GM12873 (cell line): Measurements from ENCODE around the gene CLDN4.

Source experiments
- TF ChIP-seq, protein P1 (sequence below): IDR thresholded peaks from 2 replicates; pipeline ENCODE4 v1.5.1; 2012; ENCODE audit warnings: low read depth, mild to moderate bottlenecking, moderate library complexity, low read length, control low read depth; ENCODE audit not compliant: insufficient read depth; ENCODE audit errors: missing control alignments

CLDN4 gene

DNA sequence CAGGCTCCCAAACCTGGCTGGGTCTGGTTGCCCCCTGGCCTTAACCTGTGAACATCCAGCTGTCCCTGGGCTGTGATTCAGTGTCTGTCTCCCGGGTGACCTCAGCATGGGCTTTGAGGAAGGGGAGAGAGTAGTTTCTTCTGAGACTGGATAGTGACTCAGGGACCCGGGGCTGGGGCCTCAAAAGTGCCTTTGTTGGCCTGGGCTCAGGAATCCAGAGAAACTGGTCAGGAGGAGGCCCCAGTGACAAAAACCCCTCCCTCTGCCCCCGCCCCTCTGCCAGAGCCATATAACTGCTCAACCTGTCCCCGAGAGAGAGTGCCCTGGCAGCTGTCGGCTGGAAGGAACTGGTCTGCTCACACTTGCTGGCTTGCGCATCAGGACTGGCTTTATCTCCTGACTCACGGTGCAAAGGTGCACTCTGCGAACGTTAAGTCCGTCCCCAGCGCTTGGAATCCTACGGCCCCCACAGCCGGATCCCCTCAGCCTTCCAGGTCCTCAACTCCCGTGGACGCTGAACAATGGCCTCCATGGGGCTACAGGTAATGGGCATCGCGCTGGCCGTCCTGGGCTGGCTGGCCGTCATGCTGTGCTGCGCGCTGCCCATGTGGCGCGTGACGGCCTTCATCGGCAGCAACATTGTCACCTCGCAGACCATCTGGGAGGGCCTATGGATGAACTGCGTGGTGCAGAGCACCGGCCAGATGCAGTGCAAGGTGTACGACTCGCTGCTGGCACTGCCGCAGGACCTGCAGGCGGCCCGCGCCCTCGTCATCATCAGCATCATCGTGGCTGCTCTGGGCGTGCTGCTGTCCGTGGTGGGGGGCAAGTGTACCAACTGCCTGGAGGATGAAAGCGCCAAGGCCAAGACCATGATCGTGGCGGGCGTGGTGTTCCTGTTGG is at the start of gene CLDN4:
Gene CLDN4 (plus strand): TSS at position 316 of the 903 bp plus-strand sequence. CDS start 206 bp downstream, at position 522.
- TF ChIP-seq, protein P1, sequence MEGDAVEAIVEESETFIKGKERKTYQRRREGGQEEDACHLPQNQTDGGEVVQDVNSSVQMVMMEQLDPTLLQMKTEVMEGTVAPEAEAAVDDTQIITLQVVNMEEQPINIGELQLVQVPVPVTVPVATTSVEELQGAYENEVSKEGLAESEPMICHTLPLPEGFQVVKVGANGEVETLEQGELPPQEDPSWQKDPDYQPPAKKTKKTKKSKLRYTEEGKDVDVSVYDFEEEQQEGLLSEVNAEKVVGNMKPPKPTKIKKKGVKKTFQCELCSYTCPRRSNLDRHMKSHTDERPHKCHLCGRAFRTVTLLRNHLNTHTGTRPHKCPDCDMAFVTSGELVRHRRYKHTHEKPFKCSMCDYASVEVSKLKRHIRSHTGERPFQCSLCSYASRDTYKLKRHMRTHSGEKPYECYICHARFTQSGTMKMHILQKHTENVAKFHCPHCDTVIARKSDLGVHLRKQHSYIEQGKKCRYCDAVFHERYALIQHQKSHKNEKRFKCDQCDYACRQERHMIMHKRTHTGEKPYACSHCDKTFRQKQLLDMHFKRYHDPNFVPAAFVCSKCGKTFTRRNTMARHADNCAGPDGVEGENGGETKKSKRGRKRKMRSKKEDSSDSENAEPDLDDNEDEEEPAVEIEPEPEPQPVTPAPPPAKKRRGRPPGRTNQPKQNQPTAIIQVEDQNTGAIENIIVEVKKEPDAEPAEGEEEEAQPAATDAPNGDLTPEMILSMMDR, result no peak

DNA sequence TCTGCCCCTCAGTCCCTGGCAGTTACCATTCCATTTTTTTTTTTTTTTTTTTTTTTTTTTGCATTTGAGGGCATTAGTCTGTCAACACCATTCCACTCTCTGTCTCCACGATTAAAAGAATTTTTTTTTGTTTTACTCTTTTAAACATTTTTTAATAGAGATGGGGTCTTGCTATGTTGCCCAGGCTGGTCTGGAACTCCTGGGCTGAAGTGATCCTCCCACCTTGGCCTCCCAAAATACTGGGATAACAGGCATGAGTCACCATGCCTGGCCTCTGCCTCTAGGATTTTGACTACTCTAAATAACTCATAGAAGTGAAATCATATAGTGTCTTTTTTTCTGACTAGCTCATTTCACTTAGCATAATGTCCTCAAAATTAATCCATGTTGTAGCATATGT is 44.2 kb upstream of the CLDN4 start:
- TF ChIP-seq, protein P1, result no peak

- TF ChIP-seq, protein P1, result no peak
Measured at GRCh38 chr7:73789051-73789450, 41.7 kb upstream of the CLDN4 start.

- TF ChIP-seq, protein P1, result no peak
Measured at GRCh38 chr7:73799282-73800141, 31.3 kb upstream of the CLDN4 start.

DNA sequence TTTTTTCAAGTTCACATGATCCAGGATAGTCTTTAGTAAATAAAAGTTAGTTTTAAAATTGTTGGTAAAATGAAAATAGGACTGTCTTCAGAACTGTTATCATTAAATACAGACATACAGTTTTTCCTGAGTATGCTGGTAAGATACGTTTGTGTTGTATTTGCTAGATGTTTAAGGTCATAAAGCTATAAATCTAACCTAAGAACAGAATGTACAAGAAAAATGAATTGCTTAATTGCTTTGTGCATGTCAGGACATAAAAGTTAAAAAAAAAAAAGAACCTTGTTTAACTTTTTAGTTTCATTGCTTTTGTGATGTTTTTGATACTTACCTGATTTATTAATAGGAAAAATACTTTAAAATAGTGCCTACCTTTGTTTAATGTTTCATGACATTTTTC is 29.2 kb upstream of the CLDN4 start:
- TF ChIP-seq, protein P1, result no peak

DNA sequence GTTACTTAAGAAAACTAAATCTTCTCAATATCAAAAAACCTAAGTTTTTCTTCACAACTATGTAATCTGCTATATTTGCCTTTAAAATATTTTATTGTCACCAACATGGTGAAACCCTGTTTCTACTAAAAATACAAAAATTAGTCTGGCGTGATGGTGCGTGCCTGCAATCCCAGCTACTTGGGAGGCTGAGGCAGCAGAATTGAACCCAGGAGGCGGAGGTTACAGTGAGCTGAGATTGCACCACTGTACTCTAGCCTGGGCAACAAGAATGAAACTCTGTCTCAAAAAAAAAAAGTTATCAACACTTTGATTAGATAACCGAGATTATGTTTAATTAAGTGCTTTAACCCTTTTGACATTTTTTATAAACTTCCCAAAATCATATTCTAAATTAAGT is 28.3 kb upstream of the CLDN4 start:
- TF ChIP-seq, protein P1, result no peak

- TF ChIP-seq, protein P1, result no peak
Measured at GRCh38 chr7:73809467-73809951, 21.3 kb upstream of the CLDN4 start.
